HG02759 (cell line): ENCODE measurements around the gene LAMA3.

Source experiments
- ATAC-seq: cut with Tn5 transposase; IDR thresholded peaks from one replicate; pipeline ENCODE4 v1.9.1; 2021; ENCODE audit warnings: mild to moderate bottlenecking, moderate library complexity; ENCODE audit not compliant: unreplicated experiment

The LAMA3 gene

GRCh38 chr18:23990474-23991410 lies 301.5 kb downstream of the LAMA3 start:
- no peak for ATAC-seq

- no peak for ATAC-seq
Observed at GRCh38 chr18:23992089-23992940, 303.1 kb downstream of the LAMA3 start.

- ATAC-seq = no peak
Observed at GRCh38 chr18:23992941-23993280, 303.7 kb downstream of the LAMA3 start.

- ATAC-seq = peak; percentile 38
Observed at GRCh38 chr18:23994361-23994902, 305.2 kb downstream of the LAMA3 start.

GRCh38 chr18:23995180-23995579 lies 305.9 kb downstream of the LAMA3 start:
- ATAC-seq = peak; percentile 66

GRCh38 chr18:23998018-23998417 lies 308.8 kb downstream of the LAMA3 start:
- no peak for ATAC-seq

- ATAC-seq = no peak
Observed at GRCh38 chr18:23998820-23999219, 309.6 kb downstream of the LAMA3 start.

GRCh38 chr18:24000613-24001490 lies 311.6 kb downstream of the LAMA3 start:
- ATAC-seq = peak; percentile 35

GRCh38 chr18:24002479-24002878 lies 313.2 kb downstream of the LAMA3 start:
- ATAC-seq = no peak

GRCh38 chr18:24003288-24003687 lies 314.0 kb downstream of the LAMA3 start:
- ATAC-seq = no peak

GRCh38 chr18:24003903-24004640 lies 314.8 kb downstream of the LAMA3 start:
- no peak for ATAC-seq
